ENCODE data around the gene HTATSF1.

Gene HTATSF1

DNA sequence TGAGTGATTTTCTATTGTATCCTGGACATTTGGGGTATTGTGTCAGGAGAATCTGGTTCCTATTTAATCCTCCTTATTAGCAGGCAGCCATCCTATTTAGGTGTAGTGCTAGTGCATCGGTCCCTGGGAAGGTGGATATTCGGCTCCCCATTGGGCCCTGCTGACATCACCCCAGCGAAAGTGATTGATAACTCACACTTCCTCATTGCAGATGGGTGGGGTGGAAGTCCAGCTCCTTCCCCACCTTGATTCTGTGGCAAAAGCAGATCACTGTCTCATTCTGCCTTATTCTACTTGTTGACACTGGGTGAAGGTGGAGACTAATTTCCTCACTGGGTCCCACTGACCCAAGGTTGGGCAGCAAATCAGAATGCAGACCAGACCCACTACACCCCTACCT, 32.8 kb upstream of the HTATSF1 start:
- TF ChIP-seq TCF12 (IDR thresholded peaks at IDR 0.05; ENCODE audit: low read depth) (no peak), CREB1 (IDR thresholded peaks at IDR 0.05; ENCODE audit: low read depth) (no peak), EP300 (IDR thresholded peaks at IDR 0.05; ENCODE audit: borderline replicate concordance) (no peak), YY1 (IDR thresholded peaks at IDR 0.05; ENCODE audit: low read depth) (no peak), REST (IDR thresholded peaks at IDR 0.05; ENCODE audit: low read depth) (no peak), CEBPB (IDR thresholded peaks at IDR 0.05) (no peak), TEAD4 (IDR thresholded peaks at IDR 0.05) (no peak)
- TF ChIP-seq, protein P1, sequence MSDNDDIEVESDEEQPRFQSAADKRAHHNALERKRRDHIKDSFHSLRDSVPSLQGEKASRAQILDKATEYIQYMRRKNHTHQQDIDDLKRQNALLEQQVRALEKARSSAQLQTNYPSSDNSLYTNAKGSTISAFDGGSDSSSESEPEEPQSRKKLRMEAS (IDR thresholded peaks at IDR 0.05): no peak

DNA sequence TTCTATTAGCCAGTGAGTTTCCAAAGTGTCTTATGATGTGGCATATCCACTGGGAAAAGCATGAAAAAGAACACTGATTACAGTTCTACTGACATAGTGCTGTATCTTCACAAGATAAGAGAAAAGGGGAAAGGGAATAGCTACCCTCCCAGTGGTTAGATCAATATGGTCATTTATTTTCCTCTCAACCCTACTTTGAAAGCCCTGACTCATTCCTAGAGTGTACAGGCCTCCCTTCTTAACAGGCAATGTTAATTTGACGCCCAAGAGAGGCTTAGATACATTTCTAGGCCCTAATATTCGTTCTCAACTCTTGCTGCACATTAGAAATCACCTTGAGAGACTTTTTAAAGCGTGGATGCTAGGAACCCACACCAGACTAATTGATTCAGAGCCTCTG, 30.1 kb upstream of the HTATSF1 start:
- TF ChIP-seq, protein P2, sequence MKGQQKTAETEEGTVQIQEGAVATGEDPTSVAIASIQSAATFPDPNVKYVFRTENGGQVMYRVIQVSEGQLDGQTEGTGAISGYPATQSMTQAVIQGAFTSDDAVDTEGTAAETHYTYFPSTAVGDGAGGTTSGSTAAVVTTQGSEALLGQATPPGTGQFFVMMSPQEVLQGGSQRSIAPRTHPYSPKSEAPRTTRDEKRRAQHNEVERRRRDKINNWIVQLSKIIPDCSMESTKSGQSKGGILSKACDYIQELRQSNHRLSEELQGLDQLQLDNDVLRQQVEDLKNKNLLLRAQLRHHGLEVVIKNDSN (IDR thresholded peaks at IDR 0.05): no peak
- no peak for TF ChIP-seq TCF12 (IDR thresholded peaks at IDR 0.05; ENCODE audit: low read depth)
- no peak for TF ChIP-seq YY1 (IDR thresholded peaks at IDR 0.05; ENCODE audit: low read depth)
- TF ChIP-seq RAD21 (IDR thresholded peaks at IDR 0.05; ENCODE audit: low read depth): no peak
- no peak for TF ChIP-seq NFIC (IDR thresholded peaks at IDR 0.05)
- TF ChIP-seq CREB1 (IDR thresholded peaks at IDR 0.05; ENCODE audit: low read depth): no peak
- no peak for TF ChIP-seq EGR1 (IDR thresholded peaks at IDR 0.05)
- TF ChIP-seq TAF1 (IDR thresholded peaks at IDR 0.05; ENCODE audit: low read depth): no peak
- TF ChIP-seq ZBTB7A (IDR thresholded peaks at IDR 0.05; ENCODE audit: low read depth): no peak
- TF ChIP-seq EP300 (IDR thresholded peaks at IDR 0.05; ENCODE audit: borderline replicate concordance): no peak
- TF ChIP-seq CEBPB (IDR thresholded peaks at IDR 0.05): no peak
- no peak for TF ChIP-seq FOXM1 (IDR thresholded peaks at IDR 0.05; ENCODE audit: borderline replicate concordance, low read depth)
- no peak for TF ChIP-seq REST (IDR thresholded peaks at IDR 0.05; ENCODE audit: low read depth)
- no peak for TF ChIP-seq TEAD4 (IDR thresholded peaks at IDR 0.05)
- TF ChIP-seq, protein P1 (IDR thresholded peaks at IDR 0.05): no peak

DNA sequence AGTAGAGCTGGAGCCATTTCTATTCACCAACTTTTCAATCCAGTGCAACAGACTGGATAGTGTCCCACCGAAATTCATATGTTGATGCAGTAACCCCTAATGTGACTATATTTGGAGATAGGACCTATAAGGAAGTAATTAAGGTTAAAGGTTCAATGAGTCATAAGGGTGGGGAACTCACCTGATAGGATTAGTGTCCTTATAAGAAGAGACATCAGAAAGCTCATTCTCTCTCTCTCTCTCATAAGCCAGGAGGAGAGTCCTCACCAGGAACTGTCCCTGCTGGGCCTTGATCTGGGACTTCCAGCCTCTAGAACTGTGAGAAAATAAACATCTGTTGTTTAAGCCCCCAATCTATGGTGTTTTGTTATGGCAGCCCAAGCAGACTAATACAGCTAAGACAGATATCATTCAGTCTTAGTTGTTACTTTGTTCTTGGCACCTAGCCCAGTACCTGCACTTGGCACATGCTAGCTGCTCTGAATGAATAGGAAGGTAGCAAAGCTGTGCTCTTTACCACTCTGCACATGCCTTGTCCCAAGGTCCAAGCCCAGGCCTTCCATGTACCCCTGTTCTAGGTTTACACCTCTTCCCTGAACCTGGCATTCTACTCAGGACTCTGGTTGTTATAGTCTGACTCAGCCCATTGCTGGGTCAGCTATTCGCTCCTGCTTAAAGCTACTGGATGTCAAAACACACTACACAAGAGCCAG, 28.8 kb upstream of the HTATSF1 start:
- no peak for TF ChIP-seq TEAD4 (IDR thresholded peaks at IDR 0.05)
- TF ChIP-seq EGR1 (IDR thresholded peaks at IDR 0.05): no peak
- TF ChIP-seq, protein P1 (IDR thresholded peaks at IDR 0.05): no peak
- TF ChIP-seq EP300 (IDR thresholded peaks at IDR 0.05; ENCODE audit: borderline replicate concordance): no peak
- TF ChIP-seq NFIC (IDR thresholded peaks at IDR 0.05): no peak
- TF ChIP-seq REST (IDR thresholded peaks at IDR 0.05; ENCODE audit: low read depth): no peak
- TF ChIP-seq RAD21 (IDR thresholded peaks at IDR 0.05; ENCODE audit: low read depth): no peak
- TF ChIP-seq, protein P2 (IDR thresholded peaks at IDR 0.05): no peak
- no peak for TF ChIP-seq TCF12 (IDR thresholded peaks at IDR 0.05; ENCODE audit: low read depth)
- no peak for TF ChIP-seq CEBPB (IDR thresholded peaks at IDR 0.05)

- TF ChIP-seq REST (IDR thresholded peaks at IDR 0.05; ENCODE audit: low read depth): no peak
These were observed 23.7 kb upstream of the HTATSF1 start for GRCh38 chrX:136473663-136474062.

Data from Ishikawa (cell line).